ENCODE measurements around the gene TAOK2.

TAOK2 gene

DNA sequence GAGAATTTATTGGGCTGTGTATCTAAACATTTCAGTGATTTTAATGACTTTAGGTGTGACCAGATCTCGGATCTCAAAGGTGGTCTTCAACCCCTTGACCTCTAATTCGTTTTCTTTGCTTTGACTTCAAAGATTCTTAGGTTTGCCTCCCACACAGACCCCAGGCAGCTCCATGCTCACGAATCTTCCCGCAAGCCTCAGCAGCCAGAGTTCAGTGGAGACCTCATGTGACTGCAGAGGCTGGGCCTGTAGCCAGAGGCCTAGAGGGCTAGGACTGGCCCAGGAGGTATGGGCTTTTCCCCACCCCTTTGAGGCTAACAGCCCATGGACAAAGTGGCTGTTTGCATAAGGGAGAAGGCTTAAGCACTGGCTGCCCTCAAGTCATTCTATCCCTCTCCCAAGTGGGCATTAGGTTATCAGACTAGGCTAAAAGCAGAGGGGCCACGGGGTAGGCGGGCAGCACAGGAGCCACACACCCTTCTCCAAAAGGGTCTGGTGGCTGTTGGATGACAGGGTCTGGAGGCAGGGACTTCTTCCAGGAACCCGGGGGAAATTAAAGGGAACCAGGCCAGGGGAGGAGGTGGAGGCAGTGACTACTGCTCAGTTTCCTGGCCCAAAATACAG is 18.8 kb downstream of the TAOK2 start:
- H3K9ac ChIP-seq (ENCODE audit: low read length), result peak overlapping the region; percentile 66
- H2AFZ ChIP-seq (ENCODE audit: low read depth, low read length), result no peak overlapping the region
- no peak overlapping the region for H2BK120ac ChIP-seq (ENCODE audit: low read depth, low read length)
- H3K4me1 ChIP-seq (ENCODE audit: control insufficient read depth, insufficient read depth, low read depth, low read length), result peaks cover 14% of the 10 kb centered on the region
- no peak overlapping the region for H2AK5ac ChIP-seq (ENCODE audit: low read length, severe bottlenecking)
- H3K9me3 ChIP-seq (ENCODE audit: control insufficient read depth, low read length), result no peaks in the 10 kb centered on the region
- H3K23ac ChIP-seq (ENCODE audit: low read length in 2 of 2), result no peak overlapping the region
- DNase-seq, result peak; percentile 12
- H3K36me3 ChIP-seq (ENCODE audit: control insufficient read depth in 1 of 2, insufficient read depth in 2 of 2, low read depth in 1 of 2, low read length in 2 of 2), result peaks cover 59 to 65% of the 10 kb centered on the region in 2 experiments
- H2BK15ac ChIP-seq (ENCODE audit: low read depth, poor library complexity, severe bottlenecking), result no peak overlapping the region
- 84% methylated on average over 7 of the region's 7 CpGs for WGBS
- H3K14ac ChIP-seq (ENCODE audit: low read length in 2 of 2), result no peak overlapping the region
- no peak overlapping the region for H2BK5ac ChIP-seq (ENCODE audit: low read depth, low read length, poor library complexity, severe bottlenecking)
- H3K18ac ChIP-seq (ENCODE audit: low read depth in 1 of 2, low read length in 2 of 2), result no peak overlapping the region
- H3K4ac ChIP-seq (ENCODE audit: low read depth in 1 of 2, low read length in 2 of 2), result no peak overlapping the region
- no peaks in the 10 kb centered on the region for H3K27me3 ChIP-seq (ENCODE audit: control insufficient read depth in 1 of 2, insufficient read depth in 1 of 2, low read length in 2 of 2)
- H3K4me2 ChIP-seq (ENCODE audit: low read length, poor library complexity, severe bottlenecking), result no peak overlapping the region
- no peak overlapping the region for H3K4me3 ChIP-seq (ENCODE audit: insufficient read depth in 1 of 2, low read depth in 1 of 2, low read length in 2 of 2)
- no peak overlapping the region for H4K8ac ChIP-seq (ENCODE audit: low read length)
- H3K79me1 ChIP-seq (replicated peaks; ENCODE audit: low read length, poor library complexity, severe bottlenecking), result peaks cover 11% of the 10 kb centered on the region
- H4K91ac ChIP-seq (ENCODE audit: low read length), result no peak overlapping the region
- no peak overlapping the region for H3K27ac ChIP-seq (ENCODE audit: low read length, poor library complexity, severe bottlenecking)
- no peak overlapping the region for H2BK12ac ChIP-seq (ENCODE audit: low read length in 2 of 2)

- Histone ChIP-seq H2BK15ac (ENCODE audit: low read depth, poor library complexity, severe bottlenecking) (no peak overlapping the region), H3K36me3 (ENCODE audit: control insufficient read depth in 1 of 2, insufficient read depth in 2 of 2, low read depth in 1 of 2, low read length in 2 of 2) (peaks cover 50 to 61% of the 10 kb centered on the region in 2 experiments), H3K9ac (ENCODE audit: low read length) (no peak overlapping the region), H2AK5ac (ENCODE audit: low read length, severe bottlenecking) (no peak overlapping the region), H3K27ac (ENCODE audit: low read length, poor library complexity, severe bottlenecking) (no peak overlapping the region), H3K4me3 (ENCODE audit: insufficient read depth in 1 of 2, low read depth in 1 of 2, low read length in 2 of 2) (no peak overlapping the region), H3K79me1 (replicated peaks; ENCODE audit: low read length, poor library complexity, severe bottlenecking) (peaks cover 9% of the 10 kb centered on the region), H3K4me2 (ENCODE audit: low read length, poor library complexity, severe bottlenecking) (no peak overlapping the region), H3K9me3 (ENCODE audit: control insufficient read depth, low read length) (no peaks in the 10 kb centered on the region), H4K91ac (ENCODE audit: low read length) (no peak overlapping the region), H2BK5ac (ENCODE audit: low read depth, low read length, poor library complexity, severe bottlenecking) (no peak overlapping the region), H3K18ac (ENCODE audit: low read depth in 1 of 2, low read length in 2 of 2) (no peak overlapping the region), H4K8ac (ENCODE audit: low read length) (no peak overlapping the region), H3K27me3 (ENCODE audit: control insufficient read depth in 1 of 2, insufficient read depth in 1 of 2, low read length in 2 of 2) (no peaks in the 10 kb centered on the region), H3K14ac (ENCODE audit: low read length in 2 of 2) (no peak overlapping the region), H2BK12ac (ENCODE audit: low read length in 2 of 2) (no peak overlapping the region), H3K23ac (ENCODE audit: low read length in 2 of 2) (no peak overlapping the region), H2BK120ac (ENCODE audit: low read depth, low read length) (no peak overlapping the region), H2AFZ (ENCODE audit: low read depth, low read length) (no peak overlapping the region), H3K4ac (ENCODE audit: low read depth in 1 of 2, low read length in 2 of 2) (no peak overlapping the region), H3K4me1 (ENCODE audit: control insufficient read depth, insufficient read depth, low read depth, low read length) (peaks cover 14% of the 10 kb centered on the region)
- WGBS, result 96% methylated on average over 25 of the region's 25 CpGs
- no peak for DNase-seq
Measured at GRCh38 chr16:29993191-29993902, 19.7 kb downstream of the TAOK2 start.

DNA sequence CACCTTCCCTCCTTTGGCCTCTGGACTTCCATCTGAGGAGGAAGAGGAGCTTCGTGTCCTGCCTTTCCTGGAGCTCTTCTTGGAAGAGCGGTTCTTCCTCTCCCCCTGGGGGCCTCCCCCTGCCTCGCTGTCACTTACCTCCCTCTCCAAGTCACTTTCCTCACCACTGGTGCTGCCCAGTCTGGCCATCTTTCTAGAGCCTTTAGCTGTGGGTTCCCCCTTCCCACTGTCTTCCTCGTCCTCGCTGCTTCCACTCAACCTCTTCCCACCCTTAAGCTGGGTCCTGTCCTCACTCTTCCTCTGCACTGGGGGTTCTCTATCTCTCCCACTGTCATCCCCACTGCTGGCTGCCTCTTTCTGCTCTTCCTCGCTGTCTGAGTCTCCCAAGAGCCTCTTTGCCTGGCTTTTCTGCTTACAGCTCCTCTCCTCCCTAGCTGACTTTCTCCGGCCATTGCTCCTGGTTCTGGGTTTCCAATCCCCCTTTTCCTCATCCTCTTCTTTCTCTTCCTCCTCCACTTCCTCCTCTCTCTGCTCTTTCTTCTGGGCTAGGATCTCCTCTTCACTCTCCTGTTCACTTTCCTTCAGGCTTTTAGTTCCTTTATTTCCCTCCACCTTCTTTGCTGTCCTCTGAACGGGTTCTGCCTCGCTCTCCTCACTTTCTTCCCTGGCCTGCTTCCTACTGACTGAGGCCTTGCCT is 20.4 kb downstream of the TAOK2 start:
- H3K27me3 ChIP-seq (ENCODE audit: control insufficient read depth in 1 of 2, insufficient read depth in 1 of 2, low read length in 2 of 2), result no peaks in the 10 kb centered on the region
- H2AK5ac ChIP-seq (ENCODE audit: low read length, severe bottlenecking), result no peak overlapping the region
- H3K79me1 ChIP-seq (replicated peaks; ENCODE audit: low read length, poor library complexity, severe bottlenecking), result peaks cover 7% of the 10 kb centered on the region
- H3K14ac ChIP-seq (ENCODE audit: low read length in 2 of 2), result no peak overlapping the region
- no peak overlapping the region for H3K18ac ChIP-seq (ENCODE audit: low read depth in 1 of 2, low read length in 2 of 2)
- H3K23ac ChIP-seq (ENCODE audit: low read length in 2 of 2), result no peak overlapping the region
- no peak overlapping the region for H3K4me2 ChIP-seq (ENCODE audit: low read length, poor library complexity, severe bottlenecking)
- no peak overlapping the region for H2BK15ac ChIP-seq (ENCODE audit: low read depth, poor library complexity, severe bottlenecking)
- peak overlapping the region in 1 of 2 experiments; percentile 98 for H3K4me3 ChIP-seq (ENCODE audit: insufficient read depth in 1 of 2, low read depth in 1 of 2, low read length in 2 of 2)
- peak overlapping the region; percentile 2 for H3K27ac ChIP-seq (ENCODE audit: low read length, poor library complexity, severe bottlenecking)
- H2BK120ac ChIP-seq (ENCODE audit: low read depth, low read length), result no peak overlapping the region
- no peak overlapping the region for H4K8ac ChIP-seq (ENCODE audit: low read length)
- H2AFZ ChIP-seq (ENCODE audit: low read depth, low read length), result no peak overlapping the region
- DNase-seq, result no peak
- H4K91ac ChIP-seq (ENCODE audit: low read length), result no peak overlapping the region
- H2BK12ac ChIP-seq (ENCODE audit: low read length in 2 of 2), result no peak overlapping the region
- no peak overlapping the region for H2BK5ac ChIP-seq (ENCODE audit: low read depth, low read length, poor library complexity, severe bottlenecking)
- H3K4me1 ChIP-seq (ENCODE audit: control insufficient read depth, insufficient read depth, low read depth, low read length), result peaks cover 14% of the 10 kb centered on the region
- H3K9ac ChIP-seq (ENCODE audit: low read length), result peak overlapping the region; percentile 92
- no peaks in the 10 kb centered on the region for H3K9me3 ChIP-seq (ENCODE audit: control insufficient read depth, low read length)
- WGBS, result 92% methylated on average over 9 of the region's 9 CpGs
- H3K4ac ChIP-seq (ENCODE audit: low read depth in 1 of 2, low read length in 2 of 2), result no peak overlapping the region
- peaks cover 43 to 54% of the 10 kb centered on the region in 2 experiments for H3K36me3 ChIP-seq (ENCODE audit: control insufficient read depth in 1 of 2, insufficient read depth in 2 of 2, low read depth in 1 of 2, low read length in 2 of 2)
